K562 (cell line): ENCODE measurements around the gene SAMD14. TPM values are rescaled to one million over a fixed set of nuclear protein-coding genes. Genes with fewer than 3 reads are reported as not detected.
A peak's percentile ranks its signal among the peaks of the same experiment; 100 is the strongest.

Source experiments
- ATAC-seq: fragments of 200-7000 bp; cut with Tn5 transposase; 3 replicates; pipeline ENCODE4 v1.9.1; 2020; ENCODE audit warnings: moderate library complexity
- BruUV-seq: library from RNA; stranded (reverse); fragments of 400-500 nt; replicated peaks from 2 replicates; lab custom pipeline; 2021; lab: Mats Ljungman, UMichigan
- CTCF ChIA-PET: fragments of 300-600 bp; formaldehyde crosslinking; extraction: SDS; loops from one replicate; lab custom pipeline; 2021; ENCODE audit warnings: low intra/inter-chr PET ratio; lab: Yijun Ruan, JAX
- POLR2A ChIA-PET: fragments of 300-600, 350-650 bp; sonication (Branson Sonifier 250); formaldehyde crosslinking; extraction: SDS; loops from one replicate; lab custom pipeline; 2021; ENCODE audit warnings: antibody characterized with exemption, inconsistent platforms; lab: Yijun Ruan, JAX
- DNase-seq, 4 experiments: peaks; one replicate each; pipeline versions ENCODE4 v3.0.0 to v3.0.0-alpha.2; 2011 to 2018; ENCODE audit warnings: low spot score in 3 of 4, mixed read lengths in 3 of 4; ENCODE audit errors: extremely low read depth in 1 of 4
- FAIRE-seq: peaks from 2 replicates; lab custom pipeline; 2011; peaks lifted over from hg19 to GRCh38; lab: Jason Lieb, UNC
- H2AFZ ChIP-seq: 2 replicates; pipeline ENCODE4 v1.6.0; 2011; ENCODE audit warnings: low read depth, low read length, control low read depth, inconsistent platforms
- H3K27ac ChIP-seq: fragments of 200-600 bp; 3 replicates; pipeline ENCODE4 v1.8.0; 2011; ENCODE audit warnings: low read depth, mild to moderate bottlenecking, control low read depth, inconsistent platforms, low read length, moderate library complexity, mixed read lengths; ENCODE audit errors: extremely low read depth
- H3K27me3 ChIP-seq, 2 experiments: fragments of 300-600 bp in 1 of 2; 2 replicates in 1 of 2; 3 replicates in 1 of 2; pipeline versions ENCODE4 v1.6.0 to v1.8.0; 2011; ENCODE audit warnings: inconsistent platforms in 2 of 2, low read length in 2 of 2, mild to moderate bottlenecking in 1 of 2, mixed read lengths in 1 of 2, moderate library complexity in 1 of 2; ENCODE audit not compliant: control insufficient read depth in 2 of 2, insufficient read depth in 2 of 2
- H3K36me3 ChIP-seq: fragments of 300-600 bp; 3 replicates; pipeline ENCODE4 v1.8.0; 2011; ENCODE audit warnings: mild to moderate bottlenecking, low read length, inconsistent platforms; ENCODE audit not compliant: control insufficient read depth, insufficient read depth
- H3K4me1 ChIP-seq, 2 experiments: fragments of 200-600 bp in 1 of 2; replicated peaks in 1 of 2; 2 replicates in 1 of 2; 3 replicates in 1 of 2; pipeline versions ENCODE4 v1.5.1 to v1.8.0; 2011; ENCODE audit warnings: inconsistent platforms in 2 of 2, low read length in 2 of 2, mild to moderate bottlenecking in 1 of 2, mixed read lengths in 1 of 2, moderate library complexity in 1 of 2; ENCODE audit not compliant: control insufficient read depth in 2 of 2, insufficient read depth in 2 of 2
- H3K4me2 ChIP-seq: 2 replicates; pipeline ENCODE4 v1.6.1; 2011; ENCODE audit warnings: low read length, control low read depth, inconsistent platforms, mixed read lengths; ENCODE audit not compliant: insufficient read depth
- H3K4me3 ChIP-seq: fragments of 200-600 bp; sonication (generic), shearing (Covaris generic); 2 replicates; pipeline ENCODE4 v1.5.1; 2016; ENCODE audit warnings: control low read depth, inconsistent platforms
- H3K79me2 ChIP-seq: fragments of 200-600 bp; 3 replicates; pipeline ENCODE4 v1.8.0; 2011; ENCODE audit warnings: low read length, inconsistent platforms; ENCODE audit not compliant: control insufficient read depth, insufficient read depth
- H3K9ac ChIP-seq, 2 experiments: 2 replicates each; pipeline versions ENCODE4 v1.6.0 to v1.6.1; 2011; ENCODE audit warnings: low read depth in 2 of 2, low read length in 2 of 2, control low read depth in 1 of 2, inconsistent platforms in 1 of 2, mild to moderate bottlenecking in 1 of 2, mixed read lengths in 1 of 2; ENCODE audit not compliant: insufficient read depth in 1 of 2
- H3K9me1 ChIP-seq: one replicate; pipeline ENCODE4 v1.6.0; 2011; ENCODE audit warnings: inconsistent platforms, mild to moderate bottlenecking, low read length, moderate library complexity; ENCODE audit not compliant: control insufficient read depth, insufficient read depth
- H3K9me3 ChIP-seq: replicated peaks from 2 replicates; pipeline ENCODE4 v1.5.1; 2011; ENCODE audit warnings: low read depth, low read length, inconsistent platforms; ENCODE audit not compliant: control insufficient read depth, insufficient read depth
- H4K20me1 ChIP-seq: replicated peaks from 2 replicates; pipeline ENCODE4 v1.6.1; 2011; ENCODE audit warnings: low read length, inconsistent platforms, mixed read lengths; ENCODE audit not compliant: control insufficient read depth, insufficient read depth
- POLR2G ChIP-seq: fragments of 200-400 bp; formaldehyde crosslinking; IDR thresholded peaks from 2 replicates; pipeline ENCODE4 v1.6.1; 2017; ENCODE audit warnings: low read depth, mild to moderate bottlenecking, antibody characterized with exemption, low read length, moderate library complexity
- RBFOX2 ChIP-seq: fragments of 200-400 bp; formaldehyde crosslinking; IDR thresholded peaks from 2 replicates; pipeline ENCODE4 v1.6.1; 2017; ENCODE audit warnings: low read depth, mild to moderate bottlenecking, low read length, moderate library complexity
- TFAP4 ChIP-seq: sonication (generic); formaldehyde crosslinking; IDR thresholded peaks from 2 replicates; pipeline ENCODE4 v1.8.0; 2022; ENCODE audit warnings: missing genetic modification reagents, mild to moderate bottlenecking, moderate library complexity, borderline replicate concordance
- ZNF717 ChIP-seq: fragments of 250-450 bp; sonication (Bioruptor Pico); IDR thresholded peaks from 2 replicates; pipeline ENCODE4 v1.5.0; 2021
- WGBS: fragments of 100-300 bp; shearing (Covaris generic); methylation state at CpG from one replicate; pipeline ENCODE4 v1.1.6; 2016; ENCODE audit warnings: low coverage, mixed read lengths; ENCODE audit not compliant: insufficient coverage; ENCODE audit errors: missing lambda C conversion rate; 5-methylcytosine and 5-hydroxymethylcytosine counted together
- in situ Hi-C: fragments of 300-500 bp; cut with MboI; formaldehyde crosslinking; loops from 4 replicates; pipeline ENCODE4 v1.15.0; 2018; ENCODE audit warnings: inconsistent platforms, mixed read lengths
- intact Hi-C: fragments of 100-400 bp; cut with micrococcal nuclease; formaldehyde crosslinking; loops from 2 replicates; pipeline ENCODE4 v1.14.2; 2022
- polyA plus RNA-seq, 8 experiments: library from polyadenylated mRNA; depleted of rRNA in 4 of 8; stranded (reverse) in 5 of 8; unstranded in 3 of 8; fragments of >200 nt; fragmentation: Nextera tagmentation in 2 of 8; fragmentation: Illumina TruSeq in 1 of 8; extraction: Ambion mirVana in 2 of 8; extraction: Trizol in 1 of 8; gene quantifications; 2 replicates each; pipeline versions ENCODE4 v1.2.1 to v1.2.3, GENCODE V29; 2011 to 2014; ENCODE audit warnings: inconsistent platforms in 1 of 8, missing spikeins in 1 of 8
- total RNA-seq, 7 experiments: library from RNA; depleted of rRNA in 6 of 7; stranded (reverse); fragments of >200 nt in 6 of 7; fragmentation: Illumina TruSeq in 2 of 7; extraction: Trizol in 2 of 7; gene quantifications; 2 replicates each; pipeline versions ENCODE4 v1.2.1 to v1.2.3, GENCODE V29; 2011 to 2021; ENCODE audit warnings: low replicate concordance in 1 of 7

SAMD14 gene
- total and polyA plus RNA-seq, 9 of the 15 experiments (the other 6 are each of a cell fraction or from before 2014, with no cell fraction given): 0.04 to 0.07 TPM; not detected in 7

GRCh38 chr17:50139185-50139783, 9.3 kb upstream of the SAMD14 start:
- peaks cover 6 to 23% of the 10 kb centered on the region in 2 experiments; a peak in 3 of 5 replicates for H3K4me1 ChIP-seq
- H3K27ac ChIP-seq: no peak overlapping the region
- peaks cover 95% of the 10 kb centered on the region for H3K36me3 ChIP-seq
- FAIRE-seq: no peak
- intact Hi-C loops: no loop called here
- POLR2A ChIA-PET: interaction anchor here (1.0 to 1.1 kb wide), 2 partner anchors 9 to 15 kb away, joined by 3 to 4 read pairs; partner anchors contain the start of gene SAMD14
- H3K79me2 ChIP-seq: peaks cover 20% of the 10 kb centered on the region; the same call in 2 of the 3 replicates
- CTCF ChIA-PET: interaction anchor here (1.5 kb wide), 1 partner anchor 59 kb away, joined by 5 read pairs; no protein-coding TSS in a partner anchor
- ATAC-seq: no peak
- H2AFZ ChIP-seq: no peak overlapping the region
- peaks cover 10% of the 10 kb centered on the region for H3K9me1 ChIP-seq
- H3K9ac ChIP-seq: peak overlapping the region in 1 of 2 experiments; percentile 43; a peak in 1 of 4 replicates
- no peaks in the 10 kb centered on the region for H3K27me3 ChIP-seq
- TF ChIP-seq RBFOX2: peak; percentile 55
- TF ChIP-seq POLR2G: peak; percentile 50; the same call in 1 of the 2 replicates
- no peak for TF ChIP-seq TFAP4 (CRISPR knock-in tag)
- peak; percentile 33; the same call in 1 of the 2 replicates for TF ChIP-seq ZNF717 (CRISPR knock-in tag)
- DNase-seq: no peak
- BruUV-seq: no TSS peak
- in situ Hi-C loops: no loop called here
- H3K4me2 ChIP-seq: no peak overlapping the region
- 90% methylated on average over 13 of the region's 15 CpGs for WGBS
- H3K9me3 ChIP-seq: no peaks in the 10 kb centered on the region
- H3K4me3 ChIP-seq: no peak overlapping the region
- H4K20me1 ChIP-seq: peaks cover 5% of the 10 kb centered on the region
